ENCODE data around the gene HOXD10.

The HOXD10 gene

DNA sequence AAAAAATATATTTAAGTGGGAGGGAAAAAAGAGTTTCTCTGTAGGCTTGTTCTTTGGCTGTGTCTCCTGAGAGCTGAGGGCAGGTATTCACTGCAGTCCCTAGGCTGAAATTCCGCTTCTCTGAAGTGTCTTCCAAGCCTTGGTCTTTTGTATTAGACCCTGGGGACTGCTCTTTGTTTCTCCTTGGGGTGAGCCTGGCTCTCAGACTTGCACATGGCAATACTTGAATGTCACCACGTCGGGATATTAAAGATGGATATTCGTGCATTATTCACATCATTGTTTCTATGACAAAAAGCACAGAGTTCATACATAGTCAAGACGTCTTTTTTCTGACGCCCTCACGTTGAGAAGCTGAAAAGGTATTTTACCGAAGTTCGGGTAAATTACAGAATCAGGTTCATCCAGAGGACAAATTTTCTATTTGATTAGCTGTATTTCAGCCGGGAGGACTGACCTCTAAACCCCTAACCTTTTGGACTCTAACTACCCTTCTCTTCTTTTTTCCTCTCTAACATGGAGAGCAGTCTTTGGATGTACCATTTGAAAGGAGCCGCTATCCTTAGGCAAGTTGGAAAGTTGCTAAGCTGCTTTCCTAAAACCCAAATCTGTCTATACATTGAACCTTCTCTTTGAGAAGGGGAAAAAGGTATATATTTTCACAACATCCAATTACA lies 38.1 kb downstream of the HOXD10 start:
- DNase-seq (ENCODE audit: low spot score in 2 of 2) (no peak), ATAC-seq (ENCODE audit: low read depth) (no peak)
- Mint-ChIP-seq H3K27ac (no peak overlapping the region), H3K4me3 (no peak overlapping the region), H3K9me3 (peaks cover 2% of the 10 kb centered on the region), H3K36me3 (peaks cover 2% of the 10 kb centered on the region), H3K4me1 (peaks cover 5% of the 10 kb centered on the region), H3K27me3 (peaks cover 19% of the 10 kb centered on the region)

DNA sequence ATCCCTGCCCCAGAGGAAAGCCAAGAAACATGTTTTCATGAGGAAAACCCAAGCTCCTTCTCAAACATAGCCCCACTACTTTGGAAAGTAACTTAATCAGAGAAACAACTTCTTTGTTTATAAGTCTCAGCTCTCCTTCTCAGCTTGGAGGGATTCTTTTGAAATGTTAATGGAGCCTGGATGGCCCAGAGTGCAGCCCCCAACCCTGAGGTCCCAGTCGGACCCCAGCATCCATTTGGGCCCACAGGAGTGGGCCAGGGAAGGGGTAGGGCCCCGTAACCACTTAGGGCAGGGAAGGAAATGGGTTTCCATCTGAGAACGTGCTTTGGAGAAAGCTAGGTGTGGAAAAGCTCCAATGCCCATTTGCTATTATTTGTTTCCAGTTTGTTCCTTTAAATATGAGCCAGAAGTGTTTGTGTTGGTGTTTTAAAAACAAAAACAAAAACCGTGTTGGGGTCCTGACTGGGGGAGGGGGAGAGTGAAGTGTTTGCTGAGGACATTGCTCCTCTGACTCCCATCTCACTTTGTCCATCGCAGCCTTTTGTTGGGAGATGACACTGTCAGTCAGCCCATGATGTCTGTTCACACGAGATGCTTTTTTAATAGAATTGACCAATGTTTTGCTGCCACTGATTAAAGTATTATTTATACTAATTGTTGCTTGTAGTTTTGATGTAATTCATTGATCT lies 38.9 kb downstream of the HOXD10 start:
- H3K4me1 Mint-ChIP-seq: peaks cover 5% of the 10 kb centered on the region
- ATAC-seq (ENCODE audit: low read depth) (no peak), DNase-seq (ENCODE audit: low spot score in 2 of 2) (no peak)
- H3K36me3 Mint-ChIP-seq: peaks cover 2% of the 10 kb centered on the region
- peaks cover 19% of the 10 kb centered on the region for H3K27me3 Mint-ChIP-seq
- peaks cover 2% of the 10 kb centered on the region for H3K9me3 Mint-ChIP-seq
- no peak overlapping the region for H3K4me3 Mint-ChIP-seq
- no peak overlapping the region for H3K27ac Mint-ChIP-seq

DNA sequence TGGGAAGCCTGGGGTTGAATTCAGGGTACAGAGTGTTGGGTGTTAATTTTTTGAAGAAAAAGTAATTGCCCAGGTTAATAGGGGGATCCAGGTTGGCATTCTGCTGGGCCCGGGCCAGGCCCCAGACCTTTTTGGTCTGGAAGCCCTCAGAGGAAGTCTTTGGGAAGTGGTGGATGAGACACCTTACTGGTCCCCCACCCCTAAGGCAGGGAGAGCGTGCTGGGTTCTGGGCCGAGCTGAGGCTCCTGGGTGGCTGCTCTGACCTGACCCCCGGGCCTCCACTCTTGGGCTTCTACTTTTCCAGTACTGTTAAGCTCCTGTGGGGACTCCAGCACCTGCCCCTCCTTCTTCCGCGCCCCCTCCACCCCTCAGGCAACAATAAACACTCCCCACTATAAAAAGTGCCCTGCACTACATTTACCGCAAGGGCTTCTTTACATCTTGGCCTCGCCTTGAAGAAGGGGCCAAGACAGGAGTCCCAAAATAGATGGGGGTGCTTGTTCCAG lies 39.8 kb downstream of the HOXD10 start:
- peak in 1 of 2 donors; percentile 9 for DNase-seq (ENCODE audit: low spot score in 2 of 2)
- H3K27me3 Mint-ChIP-seq: peaks cover 19% of the 10 kb centered on the region
- no peak for ATAC-seq (ENCODE audit: low read depth)
- peaks cover 2% of the 10 kb centered on the region for H3K36me3 Mint-ChIP-seq
- no peak overlapping the region for H3K27ac Mint-ChIP-seq
- peaks cover 4% of the 10 kb centered on the region for H3K9me3 Mint-ChIP-seq
- peaks cover 5% of the 10 kb centered on the region for H3K4me1 Mint-ChIP-seq
- H3K4me3 Mint-ChIP-seq: no peak overlapping the region

DNA sequence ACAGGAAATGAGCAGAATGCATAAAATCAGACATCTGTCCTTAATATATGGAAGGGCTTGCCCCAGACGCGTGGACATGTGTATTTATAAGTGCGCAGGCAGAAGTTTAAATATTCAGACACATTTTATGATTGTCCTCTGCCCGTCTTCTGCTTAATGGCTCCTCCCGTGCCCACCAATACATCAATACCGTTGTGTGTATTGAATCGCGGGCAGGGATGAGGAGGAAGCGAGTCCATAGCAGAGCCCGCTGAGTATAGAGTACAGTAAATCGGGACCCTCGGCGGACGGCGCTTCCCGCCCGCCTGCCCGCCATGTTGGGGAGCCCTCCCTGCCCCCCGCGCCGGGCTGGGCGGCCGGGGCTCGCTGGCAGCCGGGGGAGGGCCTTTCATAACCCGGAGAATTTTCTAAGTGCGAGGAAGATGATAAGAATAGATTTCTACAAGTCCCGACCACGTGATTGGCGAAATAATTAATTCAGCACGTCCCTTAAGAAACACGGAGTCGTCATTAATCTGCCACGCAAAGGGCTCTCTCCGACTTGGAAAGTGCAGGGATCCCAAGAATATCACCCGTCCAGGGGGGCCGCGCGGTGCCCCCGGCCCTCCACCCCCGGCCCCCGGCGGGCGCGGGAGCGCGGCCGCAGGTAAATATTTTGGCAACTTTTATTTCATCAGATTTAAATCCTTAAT lies 40.4 kb downstream of the HOXD10 start, which contains the start of gene HOXD3:
Gene HOXD3, plus strand, starts transcription at position 501 of the 692 bp plus-strand sequence. CDS start 11,808 bp downstream, outside the sequence.
- peaks cover 5% of the 10 kb centered on the region for H3K4me1 Mint-ChIP-seq
- H3K27ac Mint-ChIP-seq: no peak within 1 kb of the TSS
- peaks cover 2% of the 10 kb centered on the region for H3K36me3 Mint-ChIP-seq
- peak in 1 of 2 donors; percentile 7 for DNase-seq (ENCODE audit: low spot score in 2 of 2)
- no peak for ATAC-seq (ENCODE audit: low read depth)
- H3K9me3 Mint-ChIP-seq: peaks cover 4% of the 10 kb centered on the region
- H3K27me3 Mint-ChIP-seq: peaks cover 21% of the 10 kb centered on the region
- H3K4me3 Mint-ChIP-seq: peak within 1 kb of the TSS; percentile 48

DNA sequence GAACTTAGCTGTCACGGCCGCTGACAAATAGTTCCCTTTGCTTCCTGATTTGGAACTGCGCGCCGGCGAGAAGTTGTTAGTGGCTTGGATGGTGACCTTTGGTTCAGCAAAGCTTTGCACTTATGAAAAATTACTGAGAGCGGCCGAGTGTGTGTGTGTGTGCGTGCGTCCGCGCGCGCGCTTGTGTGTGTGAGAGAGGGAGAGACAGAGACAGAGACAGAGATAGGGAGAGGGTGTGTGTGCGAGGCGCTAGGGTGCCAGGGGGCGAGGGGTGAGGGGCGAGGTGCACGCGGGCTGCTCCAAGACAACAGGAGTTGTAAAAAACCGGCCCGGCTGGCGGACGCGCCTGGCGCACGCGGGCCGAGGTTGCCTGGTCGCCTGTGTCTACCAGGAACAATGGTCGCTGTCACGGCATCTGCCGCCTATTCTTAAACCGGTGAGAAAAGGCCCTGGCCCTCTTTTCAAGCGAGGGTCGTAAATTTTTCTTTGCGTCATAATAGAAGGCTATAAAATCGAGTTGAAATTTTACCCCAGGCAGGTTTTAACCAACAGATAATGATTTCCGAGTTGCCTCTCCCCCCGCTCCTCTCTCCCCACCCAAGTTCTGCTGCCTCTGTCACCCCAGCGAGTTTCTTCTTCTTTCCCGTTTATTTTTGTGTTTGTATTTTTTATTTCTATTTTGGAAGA lies 41.1 kb downstream of the HOXD10 start:
- no peak for ATAC-seq (ENCODE audit: low read depth)
- peak overlapping the region; percentile 48 for H3K4me3 Mint-ChIP-seq
- peaks cover 4% of the 10 kb centered on the region for H3K9me3 Mint-ChIP-seq
- H3K4me1 Mint-ChIP-seq: peaks cover 5% of the 10 kb centered on the region
- no peak overlapping the region for H3K27ac Mint-ChIP-seq
- H3K36me3 Mint-ChIP-seq: peaks cover 2% of the 10 kb centered on the region
- DNase-seq (ENCODE audit: low spot score in 2 of 2): no peak
- H3K27me3 Mint-ChIP-seq: peaks cover 21% of the 10 kb centered on the region

DNA sequence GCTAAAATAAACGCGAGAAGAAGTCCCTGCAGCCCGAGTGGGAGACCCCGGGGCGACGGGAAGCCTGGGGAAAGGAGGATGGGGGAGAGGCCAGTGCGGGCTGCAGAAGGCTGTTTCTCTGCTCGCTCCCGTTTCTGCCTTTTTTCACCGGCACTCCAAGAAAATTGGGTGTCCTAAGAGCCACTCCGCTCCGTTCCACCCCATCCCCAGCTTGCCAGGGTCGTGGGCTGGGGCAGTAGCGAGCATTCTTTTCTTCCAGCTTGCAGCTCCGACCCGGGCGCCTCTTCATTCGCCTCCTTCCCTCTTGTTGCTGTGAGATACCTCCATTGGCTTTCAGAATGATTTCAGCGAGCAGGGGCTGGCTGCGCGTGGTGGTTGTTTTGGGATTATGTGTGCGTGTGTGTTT lies 41.6 kb downstream of the HOXD10 start:
- H3K36me3 Mint-ChIP-seq: peaks cover 2% of the 10 kb centered on the region
- H3K4me1 Mint-ChIP-seq: peaks cover 5% of the 10 kb centered on the region
- no peak overlapping the region for H3K27ac Mint-ChIP-seq
- peaks cover 4% of the 10 kb centered on the region for H3K9me3 Mint-ChIP-seq
- H3K27me3 Mint-ChIP-seq: peaks cover 24% of the 10 kb centered on the region
- peak in 1 of 2 donors; percentile 13 for DNase-seq (ENCODE audit: low spot score in 2 of 2)
- H3K4me3 Mint-ChIP-seq: no peak overlapping the region
- ATAC-seq (ENCODE audit: low read depth): no peak

DNA sequence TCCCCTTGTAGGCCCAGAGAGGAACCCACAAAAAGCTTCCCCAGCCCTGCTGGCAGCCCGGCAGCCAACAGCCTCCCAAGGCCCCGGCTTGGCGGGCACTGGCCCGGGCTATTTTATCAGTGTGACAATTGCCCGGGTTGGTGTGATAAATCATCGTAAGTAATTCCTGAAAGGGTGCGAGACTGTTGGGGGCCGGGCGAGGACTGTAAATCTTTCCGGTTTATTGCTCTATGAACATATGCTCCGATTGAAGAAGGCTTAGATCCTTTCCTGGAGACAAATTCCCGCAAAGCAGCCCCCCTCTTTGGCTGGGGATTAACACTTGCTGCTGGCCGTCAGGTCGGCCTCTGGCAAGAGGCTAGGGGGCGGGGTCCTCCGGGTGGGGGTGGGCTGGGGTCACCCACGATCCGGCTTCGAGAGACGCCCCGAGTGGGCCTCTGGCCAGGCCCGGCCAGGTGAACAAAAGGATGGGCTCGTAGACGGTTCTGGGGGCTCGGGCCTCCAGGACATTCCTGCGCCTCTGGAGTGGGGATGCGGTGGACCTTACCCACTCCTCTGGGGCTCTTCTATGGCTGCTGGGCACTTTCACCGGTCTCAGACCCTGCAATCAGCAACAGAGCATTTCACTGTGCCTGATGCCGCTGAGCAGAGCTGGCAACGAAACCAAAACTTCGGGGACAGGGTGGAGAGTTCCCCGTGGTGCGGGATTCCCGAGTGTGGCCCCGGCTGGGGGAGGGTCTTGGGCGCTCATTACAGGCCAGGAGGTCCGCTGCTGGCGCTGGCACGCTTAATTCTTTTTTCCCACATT lies 42.5 kb downstream of the HOXD10 start:
- Mint-ChIP-seq H3K4me3 (no peak overlapping the region), H3K27me3 (peaks cover 32% of the 10 kb centered on the region), H3K4me1 (peaks cover 5% of the 10 kb centered on the region), H3K27ac (no peak overlapping the region), H3K36me3 (peaks cover 2% of the 10 kb centered on the region), H3K9me3 (peaks cover 10% of the 10 kb centered on the region)
- ATAC-seq (ENCODE audit: low read depth) (no peak), DNase-seq (ENCODE audit: low spot score in 2 of 2) (peak in 1 of 2 donors; percentile 9)

DNA sequence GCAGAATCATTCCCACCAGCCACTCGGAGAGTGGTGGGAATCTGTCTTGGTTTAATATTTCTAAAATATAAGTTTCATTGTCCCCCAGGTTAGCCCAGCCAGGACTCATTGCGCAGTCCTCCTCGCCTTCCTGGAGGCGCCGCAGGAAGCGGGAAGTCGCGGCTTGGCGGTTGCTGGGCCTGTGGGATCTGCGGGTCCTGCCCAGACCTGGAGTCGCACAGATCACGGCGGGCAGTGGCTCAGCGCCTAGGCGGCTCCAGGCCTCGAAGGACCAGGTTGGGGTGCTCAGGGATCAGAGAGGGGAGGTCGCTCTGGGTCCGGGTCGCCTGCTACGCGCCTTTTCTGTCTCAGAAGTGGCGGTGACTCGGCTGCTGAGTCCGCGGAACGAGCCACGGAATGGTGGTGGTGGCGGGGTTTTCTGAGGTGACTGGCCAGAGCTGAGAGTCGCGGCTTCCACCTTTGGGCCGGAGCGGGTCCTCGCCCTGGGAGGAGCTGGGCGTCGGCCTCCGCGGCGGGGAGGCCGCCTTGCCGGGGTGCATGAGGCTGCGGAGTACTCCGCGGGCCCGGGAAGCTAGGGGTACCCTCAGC lies 43.2 kb downstream of the HOXD10 start:
- Mint-ChIP-seq H3K9me3 (peaks cover 12% of the 10 kb centered on the region), H3K4me3 (no peak overlapping the region), H3K27ac (no peak overlapping the region), H3K27me3 (peaks cover 33% of the 10 kb centered on the region), H3K36me3 (peaks cover 2% of the 10 kb centered on the region), H3K4me1 (peaks cover 5% of the 10 kb centered on the region)
- no peak for ATAC-seq (ENCODE audit: low read depth)
- DNase-seq (ENCODE audit: low spot score in 2 of 2): peak in 1 of 2 donors; percentile 10

DNA sequence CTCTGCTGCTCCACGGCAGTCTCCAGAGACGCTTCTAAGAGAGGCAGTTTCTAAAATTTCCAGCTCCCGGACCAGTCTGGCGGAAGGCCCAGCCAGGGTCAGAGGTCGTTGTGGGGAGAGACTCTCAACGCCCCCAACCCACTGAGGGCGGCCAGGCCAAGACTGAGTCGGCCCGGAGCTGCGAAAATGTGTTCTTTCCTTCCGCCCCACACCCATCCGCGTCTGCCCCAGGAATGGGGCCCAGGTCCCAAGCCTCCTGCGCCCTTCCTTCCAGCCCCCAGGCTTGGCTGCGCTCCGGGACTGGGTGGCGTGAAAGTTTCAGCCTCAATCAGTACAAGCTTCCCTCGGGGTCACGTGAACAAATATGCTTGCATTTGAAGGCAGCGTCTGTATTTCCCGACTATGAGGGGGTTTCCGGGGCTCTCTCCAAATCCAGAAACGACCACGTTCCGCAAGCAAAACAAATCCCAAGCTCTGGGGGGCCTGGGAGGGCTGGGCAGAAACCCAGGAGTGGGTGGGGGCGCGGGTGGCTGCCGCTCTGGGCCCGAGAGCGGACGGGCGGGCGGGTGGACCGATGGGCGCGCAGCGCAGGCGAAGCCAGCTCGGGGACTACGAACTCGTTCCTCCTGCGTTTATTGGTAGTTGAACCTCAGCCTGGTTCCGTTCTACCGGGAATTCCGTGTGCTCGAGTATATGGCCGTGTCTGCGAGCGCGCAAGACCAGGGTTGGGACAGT lies 43.8 kb downstream of the HOXD10 start:
- no peak overlapping the region for H3K4me3 Mint-ChIP-seq
- peaks cover 5% of the 10 kb centered on the region for H3K4me1 Mint-ChIP-seq
- H3K9me3 Mint-ChIP-seq: peaks cover 12% of the 10 kb centered on the region
- ATAC-seq (ENCODE audit: low read depth) (no peak), DNase-seq (ENCODE audit: low spot score in 2 of 2) (no peak)
- no peak overlapping the region for H3K27ac Mint-ChIP-seq
- H3K27me3 Mint-ChIP-seq: peaks cover 29% of the 10 kb centered on the region
- H3K36me3 Mint-ChIP-seq: peaks cover 2% of the 10 kb centered on the region

DNA sequence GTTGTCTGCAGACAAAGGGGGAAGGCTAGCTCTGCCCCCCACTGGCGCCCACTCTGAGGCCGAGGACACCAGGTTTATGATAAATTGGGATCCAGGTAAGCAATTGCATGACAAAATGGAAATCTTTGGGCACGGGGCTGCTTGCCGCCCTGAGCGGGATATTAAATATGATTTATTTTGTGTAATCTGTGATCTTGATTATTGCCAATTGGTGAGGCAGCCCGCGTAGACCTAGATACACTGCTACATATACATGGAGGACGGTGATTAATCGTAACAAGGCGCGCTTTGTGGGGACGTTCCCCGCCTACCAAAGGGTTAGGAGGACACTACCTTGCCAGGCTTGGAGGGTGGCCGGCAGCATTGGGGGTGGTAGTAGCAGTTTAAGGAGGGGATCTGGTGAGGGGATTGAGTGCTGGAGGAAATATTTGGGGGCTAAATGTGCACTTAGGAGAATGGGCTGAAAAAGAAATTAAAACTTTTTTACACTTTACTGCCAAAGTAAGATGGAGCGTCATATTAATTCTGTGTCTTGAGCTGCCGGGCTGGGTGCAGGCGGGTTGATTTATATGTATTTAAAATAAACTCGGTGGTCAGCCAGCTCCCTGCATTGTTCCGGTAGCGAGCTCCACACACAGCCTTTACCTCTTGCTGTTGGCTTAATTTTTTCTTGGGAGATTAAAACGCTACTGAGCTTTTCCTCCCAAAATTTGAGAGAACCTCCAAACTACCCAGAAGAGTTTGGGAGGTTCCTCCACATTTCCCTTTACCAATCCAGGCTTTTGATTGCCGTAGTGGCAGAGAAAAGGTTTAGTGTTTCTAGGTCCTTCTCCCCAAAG lies 44.6 kb downstream of the HOXD10 start:
- ATAC-seq (ENCODE audit: low read depth): no peak
- no peak overlapping the region for H3K27ac Mint-ChIP-seq
- H3K36me3 Mint-ChIP-seq: peaks cover 2% of the 10 kb centered on the region
- H3K27me3 Mint-ChIP-seq: peaks cover 34% of the 10 kb centered on the region
- no peak for DNase-seq (ENCODE audit: low spot score in 2 of 2)
- H3K9me3 Mint-ChIP-seq: peaks cover 12% of the 10 kb centered on the region
- H3K4me1 Mint-ChIP-seq: peaks cover 5% of the 10 kb centered on the region
- no peak overlapping the region for H3K4me3 Mint-ChIP-seq

DNA sequence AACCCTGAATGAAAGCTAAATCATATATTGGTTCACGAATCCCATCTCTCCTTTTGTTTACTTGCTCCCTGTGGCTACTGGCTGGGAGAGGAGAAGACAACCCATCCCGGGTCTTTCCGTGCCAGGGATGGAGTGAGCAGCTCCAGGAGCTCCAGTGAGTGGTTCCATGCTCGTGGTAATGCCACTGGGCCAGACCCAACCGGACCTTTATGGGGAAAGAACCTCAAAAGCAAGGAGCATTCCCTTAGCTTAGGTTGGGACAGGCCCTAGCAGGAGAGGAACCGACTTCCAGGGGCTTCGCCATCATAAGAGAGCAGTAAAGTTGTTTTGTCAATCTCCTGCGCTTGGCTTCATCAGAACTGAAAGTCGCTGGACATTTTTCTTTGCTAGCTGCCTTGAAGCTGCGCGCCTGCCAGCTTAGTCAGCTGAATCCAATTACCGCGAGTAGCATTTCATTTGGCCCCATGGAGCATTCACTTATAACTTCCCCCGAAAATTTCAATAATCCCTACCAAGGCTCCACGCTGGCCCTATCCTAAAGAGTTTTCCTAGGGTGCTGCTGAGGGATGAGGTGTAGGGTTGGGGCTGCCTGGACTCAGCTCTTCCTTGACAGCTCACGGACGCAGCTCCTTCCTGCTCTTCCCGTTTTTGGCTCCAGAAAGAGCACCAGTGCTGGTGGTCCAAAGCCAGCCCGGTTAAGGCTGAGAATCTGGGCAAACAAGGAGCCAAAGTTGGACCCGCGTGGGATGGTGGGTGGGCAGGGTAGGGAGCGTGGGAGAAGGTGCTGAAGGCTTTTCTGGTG lies 45.4 kb downstream of the HOXD10 start:
- H3K27me3 Mint-ChIP-seq: peaks cover 40% of the 10 kb centered on the region
- no peak overlapping the region for H3K27ac Mint-ChIP-seq
- no peak for ATAC-seq (ENCODE audit: low read depth)
- peaks cover 12% of the 10 kb centered on the region for H3K9me3 Mint-ChIP-seq
- H3K4me1 Mint-ChIP-seq: peaks cover 5% of the 10 kb centered on the region
- peaks cover 2% of the 10 kb centered on the region for H3K36me3 Mint-ChIP-seq
- H3K4me3 Mint-ChIP-seq: no peak overlapping the region
- DNase-seq (ENCODE audit: low spot score in 2 of 2): no peak

Data from memory B cell (primary cell).